ENCODE data around the gene TEP1. TPM values are rescaled to one million over a fixed set of nuclear protein-coding genes. Genes with fewer than 3 reads are reported as not detected.
A peak's percentile ranks its signal among the peaks of the same experiment; 100 is the strongest.

Gene TEP1
- total and polyA plus RNA-seq, 2 of the 13 experiments (the other 11 are each of a cell fraction or from before 2014, with no cell fraction given), result 11.0 to 12.8 TPM

DNA sequence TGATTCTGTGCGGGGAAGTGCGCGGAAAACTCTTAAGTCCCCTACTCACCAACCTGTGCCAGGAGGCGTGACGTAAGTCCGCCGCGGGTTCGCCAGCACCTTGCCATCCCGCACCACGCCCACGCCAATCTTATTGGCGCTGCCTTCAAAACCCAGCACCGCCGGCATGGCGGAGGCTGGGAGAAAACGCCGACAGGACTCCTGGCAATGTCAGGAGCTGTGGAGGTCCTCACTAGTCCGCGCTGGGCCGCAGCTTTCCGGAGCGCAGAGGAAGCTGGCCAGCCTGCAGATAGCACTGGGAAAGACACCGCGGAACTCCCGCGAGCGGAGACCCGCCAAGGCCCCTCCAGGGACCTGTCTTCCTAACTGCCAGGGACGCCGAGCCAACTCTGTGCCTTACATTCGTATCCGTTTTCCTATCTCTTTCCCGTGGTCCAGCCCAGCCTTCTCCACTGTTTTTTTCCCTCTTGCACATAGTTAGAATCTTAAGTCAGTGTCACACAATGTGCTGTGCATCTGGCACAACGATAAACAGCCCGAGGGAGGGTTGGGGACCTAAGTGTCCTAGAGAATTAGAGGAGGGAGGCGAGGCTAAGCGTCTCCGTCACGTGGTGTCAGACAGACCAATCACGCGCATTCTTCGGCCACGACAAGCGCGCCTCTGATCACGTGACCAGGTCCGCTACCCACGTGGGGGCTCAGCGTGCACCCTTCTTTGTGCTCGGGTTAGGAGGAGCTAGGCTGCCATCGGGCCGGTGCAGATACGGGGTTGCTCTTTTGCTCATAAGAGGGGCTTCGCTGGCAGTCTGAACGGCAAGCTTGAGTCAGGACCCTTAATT lies 41.4 kb upstream of the TEP1 start, which contains the start of the genes APEX1 and OSGEP (continued):
- TF ChIP-seq, protein P1, sequence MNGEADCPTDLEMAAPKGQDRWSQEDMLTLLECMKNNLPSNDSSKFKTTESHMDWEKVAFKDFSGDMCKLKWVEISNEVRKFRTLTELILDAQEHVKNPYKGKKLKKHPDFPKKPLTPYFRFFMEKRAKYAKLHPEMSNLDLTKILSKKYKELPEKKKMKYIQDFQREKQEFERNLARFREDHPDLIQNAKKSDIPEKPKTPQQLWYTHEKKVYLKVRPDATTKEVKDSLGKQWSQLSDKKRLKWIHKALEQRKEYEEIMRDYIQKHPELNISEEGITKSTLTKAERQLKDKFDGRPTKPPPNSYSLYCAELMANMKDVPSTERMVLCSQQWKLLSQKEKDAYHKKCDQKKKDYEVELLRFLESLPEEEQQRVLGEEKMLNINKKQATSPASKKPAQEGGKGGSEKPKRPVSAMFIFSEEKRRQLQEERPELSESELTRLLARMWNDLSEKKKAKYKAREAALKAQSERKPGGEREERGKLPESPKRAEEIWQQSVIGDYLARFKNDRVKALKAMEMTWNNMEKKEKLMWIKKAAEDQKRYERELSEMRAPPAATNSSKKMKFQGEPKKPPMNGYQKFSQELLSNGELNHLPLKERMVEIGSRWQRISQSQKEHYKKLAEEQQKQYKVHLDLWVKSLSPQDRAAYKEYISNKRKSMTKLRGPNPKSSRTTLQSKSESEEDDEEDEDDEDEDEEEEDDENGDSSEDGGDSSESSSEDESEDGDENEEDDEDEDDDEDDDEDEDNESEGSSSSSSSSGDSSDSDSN (CRISPR knock-in tag; IDR thresholded peaks at IDR 0.05), result peak; percentile 91
- no peak for TF ChIP-seq NCOA5 (CRISPR knock-in tag; IDR thresholded peaks at IDR 0.05)
- peak; percentile 35; the same call in 1 of the 2 replicates for TF ChIP-seq ZSCAN9 (CRISPR knock-in tag; IDR thresholded peaks at IDR 0.05; ENCODE audit: borderline replicate concordance)
- TF ChIP-seq, protein P2, sequence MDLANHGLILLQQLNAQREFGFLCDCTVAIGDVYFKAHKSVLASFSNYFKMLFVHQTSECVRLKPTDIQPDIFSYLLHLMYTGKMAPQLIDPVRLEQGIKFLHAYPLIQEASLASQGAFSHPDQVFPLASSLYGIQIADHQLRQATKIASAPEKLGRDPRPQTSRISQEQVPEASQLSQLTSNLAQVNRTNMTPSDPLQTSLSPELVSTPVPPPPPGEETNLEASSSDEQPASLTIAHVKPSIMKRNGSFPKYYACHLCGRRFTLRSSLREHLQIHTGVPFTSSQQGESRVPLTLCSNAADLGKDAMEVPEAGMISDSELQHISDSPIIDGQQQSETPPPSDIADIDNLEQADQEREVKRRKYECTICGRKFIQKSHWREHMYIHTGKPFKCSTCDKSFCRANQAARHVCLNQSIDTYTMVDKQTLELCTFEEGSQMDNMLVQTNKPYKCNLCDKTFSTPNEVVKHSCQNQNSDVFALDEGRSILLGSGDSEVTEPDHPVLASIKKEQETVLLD (CRISPR knock-in tag; IDR thresholded peaks at IDR 0.05; ENCODE audit: low read depth), result peak; percentile 73
- TF ChIP-seq NFATC3 (CRISPR knock-in tag; IDR thresholded peaks at IDR 0.05), result 0 out of 2 replicates have a peak, but pooled peaks have one; percentile 28
- no peak for TF ChIP-seq ATF7 (IDR thresholded peaks at IDR 0.05)
- no peak; the same call in 1 of the 2 replicates for TF ChIP-seq ATF7 (CRISPR knock-in tag; IDR thresholded peaks at IDR 0.05)
- peak; percentile 34 for TF ChIP-seq PHF5A (CRISPR knock-in tag; IDR thresholded peaks at IDR 0.05; ENCODE audit: low read depth, unreplicated experiment)
